Stimulated activated naive CD8-positive, alpha-beta T cell treated with anti-CD3 and anti-CD28 coated beads, Interleukin-15, Interleukin-2, amounts not matched to agents 100 ng/mL and 50 ng/mL, for 24 hours (primary cell): Measurements from ENCODE around the gene MMRN2.
A peak's percentile ranks its signal among the peaks of the same experiment; 100 is the strongest.
"Not testable (repeated sequence)": the region's sequence is repeated elsewhere in the genome, so short reads cannot be mapped to it uniquely, and the experiment has no call there.

Source experiments
- H3K27ac Mint-ChIP-seq: one replicate; pipeline ENCODE4 v1.8.0; 2021; ENCODE audit warnings: mild to moderate bottlenecking, mixed read lengths
- H3K27me3 Mint-ChIP-seq: one replicate; pipeline ENCODE4 v1.8.0; 2021; ENCODE audit warnings: mixed read lengths
- H3K36me3 Mint-ChIP-seq: one replicate; pipeline ENCODE4 v1.8.0; 2021; ENCODE audit warnings: low read depth, mixed read lengths
- H3K4me1 Mint-ChIP-seq: one replicate; pipeline ENCODE4 v1.8.0; 2021; ENCODE audit warnings: low read depth, mixed read lengths
- H3K4me3 Mint-ChIP-seq: one replicate; pipeline ENCODE4 v1.8.0; 2021; ENCODE audit warnings: mild to moderate bottlenecking, mixed read lengths
- H3K9me3 Mint-ChIP-seq: one replicate; pipeline ENCODE4 v1.8.0; 2021; ENCODE audit warnings: mixed read lengths

MMRN2 gene

GRCh38 chr10:86942441-86943315 lies 14.7 kb downstream of the MMRN2 start:
- H3K9me3 Mint-ChIP-seq, result no peaks in the 10 kb centered on the region
- no peaks in the 10 kb centered on the region for H3K4me1 Mint-ChIP-seq
- no peaks in the 10 kb centered on the region for H3K27me3 Mint-ChIP-seq
- no peaks in the 10 kb centered on the region for H3K36me3 Mint-ChIP-seq
- H3K4me3 Mint-ChIP-seq, result no peak overlapping the region
- no peak overlapping the region for H3K27ac Mint-ChIP-seq

- Mint-ChIP-seq H3K36me3 (no peaks in the 10 kb centered on the region), H3K27me3 (no peaks in the 10 kb centered on the region), H3K4me1 (no peaks in the 10 kb centered on the region), H3K9me3 (no peaks in the 10 kb centered on the region), H3K4me3 (no peak overlapping the region), H3K27ac (no peak overlapping the region)
Measured at GRCh38 chr10:86941991-86942421, 15.4 kb downstream of the MMRN2 start.

- H3K36me3 Mint-ChIP-seq, result no peaks in the 10 kb centered on the region
- no peaks in the 10 kb centered on the region for H3K27me3 Mint-ChIP-seq
- no peak overlapping the region for H3K4me3 Mint-ChIP-seq
- H3K9me3 Mint-ChIP-seq, result no peaks in the 10 kb centered on the region
- no peaks in the 10 kb centered on the region for H3K4me1 Mint-ChIP-seq
- H3K27ac Mint-ChIP-seq, result no peak overlapping the region
Measured at GRCh38 chr10:86941426-86941825, 16.0 kb downstream of the MMRN2 start.

GRCh38 chr10:86940677-86941076 lies 16.7 kb downstream of the MMRN2 start:
- Mint-ChIP-seq H3K36me3 (no peaks in the 10 kb centered on the region), H3K9me3 (no peaks in the 10 kb centered on the region), H3K27me3 (no peaks in the 10 kb centered on the region), H3K27ac (no peak overlapping the region), H3K4me3 (no peak overlapping the region), H3K4me1 (no peaks in the 10 kb centered on the region)

GRCh38 chr10:86940076-86940475 lies 17.3 kb downstream of the MMRN2 start:
- not testable (repeated sequence) for H3K36me3 Mint-ChIP-seq, H3K27ac Mint-ChIP-seq, H3K9me3 Mint-ChIP-seq, H3K27me3 Mint-ChIP-seq, H3K4me3 Mint-ChIP-seq, H3K4me1 Mint-ChIP-seq

GRCh38 chr10:86938260-86938659 lies 19.2 kb downstream of the MMRN2 start:
- Mint-ChIP-seq H3K9me3 (no peaks in the 10 kb centered on the region), H3K27ac (no peak overlapping the region), H3K4me1 (no peaks in the 10 kb centered on the region), H3K27me3 (no peaks in the 10 kb centered on the region), H3K4me3 (no peak overlapping the region), H3K36me3 (no peaks in the 10 kb centered on the region)

- H3K4me3 Mint-ChIP-seq, result no peak overlapping the region
Measured at GRCh38 chr10:86937502-86938154, 19.8 kb downstream of the MMRN2 start.

GRCh38 chr10:86936661-86937501 lies 20.5 kb downstream of the MMRN2 start:
- no peaks in the 10 kb centered on the region for H3K36me3 Mint-ChIP-seq
- no peak overlapping the region for H3K27ac Mint-ChIP-seq

More at GRCh38 chr10:86937502-86938154, 19.8 kb downstream of the MMRN2 start:
- no peak overlapping the region for H3K27ac Mint-ChIP-seq
- no peaks in the 10 kb centered on the region for H3K36me3 Mint-ChIP-seq
- H3K4me1 Mint-ChIP-seq, result peaks cover 6% of the 10 kb centered on the region
- H3K9me3 Mint-ChIP-seq, result no peaks in the 10 kb centered on the region
- no peaks in the 10 kb centered on the region for H3K27me3 Mint-ChIP-seq

GRCh38 chr10:86934162-86934711 lies 23.2 kb downstream of the MMRN2 start:
- H3K27ac Mint-ChIP-seq, H3K9me3 Mint-ChIP-seq, H3K4me3 Mint-ChIP-seq, H3K36me3 Mint-ChIP-seq, H3K4me1 Mint-ChIP-seq, H3K27me3 Mint-ChIP-seq: not testable (repeated sequence)

More at GRCh38 chr10:86936661-86937501, 20.5 kb downstream of the MMRN2 start:
- no peaks in the 10 kb centered on the region for H3K27me3 Mint-ChIP-seq
- H3K4me1 Mint-ChIP-seq, result peaks cover 9% of the 10 kb centered on the region
- no peak overlapping the region for H3K4me3 Mint-ChIP-seq
- no peaks in the 10 kb centered on the region for H3K9me3 Mint-ChIP-seq

- H3K4me3 Mint-ChIP-seq, result no peak overlapping the region
- peaks cover 9% of the 10 kb centered on the region for H3K4me1 Mint-ChIP-seq
- H3K9me3 Mint-ChIP-seq, result no peaks in the 10 kb centered on the region
- peak overlapping the region; percentile 61 for H3K27ac Mint-ChIP-seq
- H3K36me3 Mint-ChIP-seq, result no peaks in the 10 kb centered on the region
- no peaks in the 10 kb centered on the region for H3K27me3 Mint-ChIP-seq
Measured at GRCh38 chr10:86932674-86933073, 24.7 kb downstream of the MMRN2 start.

GRCh38 chr10:86931872-86932271 lies 25.5 kb downstream of the MMRN2 start:
- H3K4me3 Mint-ChIP-seq, result no peak overlapping the region
- no peaks in the 10 kb centered on the region for H3K27me3 Mint-ChIP-seq
- no peak overlapping the region for H3K27ac Mint-ChIP-seq
- H3K4me1 Mint-ChIP-seq, result peaks cover 9% of the 10 kb centered on the region
- no peaks in the 10 kb centered on the region for H3K36me3 Mint-ChIP-seq
- no peaks in the 10 kb centered on the region for H3K9me3 Mint-ChIP-seq

GRCh38 chr10:86929468-86930380 lies 27.7 kb downstream of the MMRN2 start:
- H3K36me3 Mint-ChIP-seq, result no peaks in the 10 kb centered on the region
- H3K27ac Mint-ChIP-seq, result no peak overlapping the region
- H3K9me3 Mint-ChIP-seq, result no peaks in the 10 kb centered on the region
- no peak overlapping the region for H3K4me3 Mint-ChIP-seq
- H3K27me3 Mint-ChIP-seq, result no peaks in the 10 kb centered on the region
- peaks cover 9% of the 10 kb centered on the region for H3K4me1 Mint-ChIP-seq

GRCh38 chr10:86922553-86922961 lies 34.9 kb downstream of the MMRN2 start:
- no peaks in the 10 kb centered on the region for H3K27me3 Mint-ChIP-seq
- no peak overlapping the region for H3K4me3 Mint-ChIP-seq
- peaks cover 10% of the 10 kb centered on the region for H3K36me3 Mint-ChIP-seq
- H3K9me3 Mint-ChIP-seq, result no peaks in the 10 kb centered on the region
- no peaks in the 10 kb centered on the region for H3K4me1 Mint-ChIP-seq
- no peak overlapping the region for H3K27ac Mint-ChIP-seq

GRCh38 chr10:86918022-86918471 lies 39.4 kb downstream of the MMRN2 start:
- Mint-ChIP-seq H3K4me3 (no peak overlapping the region), H3K9me3 (no peaks in the 10 kb centered on the region), H3K27me3 (no peaks in the 10 kb centered on the region), H3K4me1 (no peaks in the 10 kb centered on the region), H3K27ac (no peak overlapping the region), H3K36me3 (peaks cover 20% of the 10 kb centered on the region)
